OCI-LY1 (cell line): ENCODE measurements around the gene KBTBD12.

Experiments used
- H2AFZ ChIP-seq: fragments of 200-600 bp; sonication (generic), shearing (Covaris generic); 2 replicates; pipeline ENCODE4 v1.6.0; 2014; ENCODE audit warnings: antibody characterized with exemption, mild to moderate bottlenecking, low read length
- H3F3A ChIP-seq: fragments of 200-600 bp; sonication (generic), shearing (Covaris generic); 2 replicates; pipeline ENCODE4 v1.6.0; 2014; ENCODE audit warnings: mild to moderate bottlenecking, antibody characterized with exemption, low read length, moderate library complexity; ENCODE audit not compliant: insufficient read depth
- H3K27ac ChIP-seq: fragments of 200-600 bp; sonication (generic); 2 replicates; pipeline ENCODE4 v1.5.1; 2014; ENCODE audit warnings: low read length, mixed run types, mild to moderate bottlenecking, low read depth; ENCODE audit not compliant: poor library complexity, severe bottlenecking
- H3K27me3 ChIP-seq: fragments of 200-600 bp; sonication (generic); 2 replicates; pipeline ENCODE4 v1.6.0; 2014; ENCODE audit warnings: antibody characterized with exemption, mild to moderate bottlenecking, low read length, moderate library complexity; ENCODE audit not compliant: insufficient read depth
- H3K36me3 ChIP-seq: fragments of 200-600 bp; sonication (generic); 2 replicates; pipeline ENCODE4 v1.6.1; 2014; ENCODE audit warnings: mild to moderate bottlenecking, antibody characterized with exemption, low read length, moderate library complexity, mixed read lengths; ENCODE audit not compliant: insufficient read depth
- H3K4me1 ChIP-seq: fragments of 200-600 bp; sonication (generic); 2 replicates; pipeline ENCODE4 v1.5.1; 2014; ENCODE audit warnings: mild to moderate bottlenecking, low read length, moderate library complexity; ENCODE audit not compliant: insufficient read depth, severe bottlenecking
- H3K4me2 ChIP-seq: fragments of 200-600 bp; sonication (generic), shearing (Covaris generic); 2 replicates; pipeline ENCODE4 v1.6.1; 2014; ENCODE audit warnings: low read length
- H3K4me3 ChIP-seq: fragments of 200-600 bp; sonication (generic); 2 replicates; pipeline ENCODE4 v1.5.1; 2014; ENCODE audit warnings: low read length, low read depth, mild to moderate bottlenecking, mixed read lengths; ENCODE audit not compliant: poor library complexity, severe bottlenecking
- H3K79me2 ChIP-seq: fragments of 200-600 bp; shearing (Covaris generic); 2 replicates; pipeline ENCODE4 v1.6.1; 2016; ENCODE audit warnings: mixed run types, low read length, mixed read lengths; ENCODE audit not compliant: insufficient read depth
- H3K9ac ChIP-seq: fragments of 200-600 bp; sonication (generic), shearing (Covaris generic); 2 replicates; pipeline ENCODE4 v1.6.1; 2014; ENCODE audit warnings: mild to moderate bottlenecking, low read length, mixed read lengths
- H3K9me2 ChIP-seq: fragments of 200-600 bp; sonication (generic), shearing (Covaris generic); 2 replicates; pipeline ENCODE4 v1.6.1; 2014; ENCODE audit warnings: low read depth, mild to moderate bottlenecking, low read length, mixed read lengths
- H3K9me3 ChIP-seq: fragments of 200-600 bp; shearing (Covaris generic); 2 replicates; pipeline ENCODE4 v1.6.1; 2014; ENCODE audit warnings: low read length, mixed read lengths
- H4K20me1 ChIP-seq: fragments of 200-600 bp; sonication (generic), shearing (Covaris generic); 2 replicates; pipeline ENCODE4 v1.6.0; 2016; ENCODE audit warnings: mild to moderate bottlenecking, low read length; ENCODE audit not compliant: insufficient read depth
- CTCF ChIP-seq: fragments of 200-600 bp; sonication (generic), shearing (Covaris generic); IDR thresholded peaks from 2 replicates; pipeline ENCODE4 v1.5.1; 2017; ENCODE audit warnings: mild to moderate bottlenecking, antibody characterized with exemption, low read length, moderate library complexity, mixed read lengths
- EZH2 ChIP-seq: fragments of 200-600 bp; sonication (generic), shearing (Covaris generic); IDR thresholded peaks from 2 replicates; pipeline ENCODE4 v1.8.0; 2017; ENCODE audit warnings: borderline replicate concordance, mixed run types, mild to moderate bottlenecking, antibody characterized with exemption, low read length, moderate library complexity, mixed read lengths

KBTBD12 gene

GRCh38 chr3:127884041-127884440 lies 31.0 kb upstream of the KBTBD12 start:
- H3K4me1 ChIP-seq, result no peaks in the 10 kb centered on the region
- no peaks in the 10 kb centered on the region for H3K36me3 ChIP-seq
- TF ChIP-seq CTCF (no peak), EZH2 (no peak)
- H3K27me3 ChIP-seq, result 0 out of 2 replicates have a peak, but pooled peaks cover 5% of the 10 kb centered on the region
- H2AFZ ChIP-seq, result no peak overlapping the region
- H3K4me2 ChIP-seq, result no peak overlapping the region
- no peaks in the 10 kb centered on the region for H3K79me2 ChIP-seq
- no peaks in the 10 kb centered on the region for H3F3A ChIP-seq
- H3K4me3 ChIP-seq, result no peak overlapping the region
- H3K27ac ChIP-seq, result no peak overlapping the region
- no peak overlapping the region for H3K9ac ChIP-seq
- no peaks in the 10 kb centered on the region for H3K9me3 ChIP-seq
- H4K20me1 ChIP-seq, result no peaks in the 10 kb centered on the region
- no peaks in the 10 kb centered on the region for H3K9me2 ChIP-seq

GRCh38 chr3:127886231-127886955 lies 28.6 kb upstream of the KBTBD12 start:
- H3K4me2 ChIP-seq, result no peak overlapping the region
- H3K9me3 ChIP-seq, result no peaks in the 10 kb centered on the region
- H2AFZ ChIP-seq, result no peak overlapping the region
- 0 out of 2 replicates have a peak, but pooled peaks cover 5% of the 10 kb centered on the region for H3K27me3 ChIP-seq
- H3K4me3 ChIP-seq, result no peak overlapping the region
- TF ChIP-seq CTCF (no peak), EZH2 (no peak)
- no peaks in the 10 kb centered on the region for H3K79me2 ChIP-seq
- no peaks in the 10 kb centered on the region for H4K20me1 ChIP-seq
- no peaks in the 10 kb centered on the region for H3K9me2 ChIP-seq
- H3F3A ChIP-seq, result no peaks in the 10 kb centered on the region
- H3K4me1 ChIP-seq, result no peaks in the 10 kb centered on the region
- no peak overlapping the region for H3K9ac ChIP-seq
- no peak overlapping the region for H3K27ac ChIP-seq
- no peaks in the 10 kb centered on the region for H3K36me3 ChIP-seq

- H3K4me1 ChIP-seq, result no peaks in the 10 kb centered on the region
- H3K9me2 ChIP-seq, result no peaks in the 10 kb centered on the region
- no peak overlapping the region for H3K4me2 ChIP-seq
- no peak overlapping the region for H3K4me3 ChIP-seq
- no peaks in the 10 kb centered on the region for H3K79me2 ChIP-seq
- TF ChIP-seq CTCF (no peak), EZH2 (no peak)
- no peak overlapping the region for H3K27ac ChIP-seq
- H3K9ac ChIP-seq, result no peak overlapping the region
- H3K27me3 ChIP-seq, result 0 out of 2 replicates have a peak, but pooled peaks cover 5% of the 10 kb centered on the region
- no peaks in the 10 kb centered on the region for H3F3A ChIP-seq
- H3K9me3 ChIP-seq, result no peaks in the 10 kb centered on the region
- H3K36me3 ChIP-seq, result no peaks in the 10 kb centered on the region
- H4K20me1 ChIP-seq, result no peaks in the 10 kb centered on the region
- H2AFZ ChIP-seq, result no peak overlapping the region
These were observed 28.1 kb upstream of the KBTBD12 start for GRCh38 chr3:127886956-127887231.
